K562 (cell line): ENCODE data around the gene CERCAM. TPM values are rescaled to one million over a fixed set of nuclear protein-coding genes. Genes with fewer than 3 reads are reported as not detected.

Experiments used
- ATAC-seq: fragments of 200-7000 bp; cut with Tn5 transposase; 3 replicates; pipeline ENCODE4 v1.9.1; 2020; ENCODE audit warnings: moderate library complexity
- BruUV-seq: library from RNA; stranded (reverse); fragments of 400-500 nt; replicated peaks from 2 replicates; lab custom pipeline; 2021; lab: Mats Ljungman, UMichigan
- CTCF ChIA-PET: fragments of 300-600 bp; formaldehyde crosslinking; extraction: SDS; loops from one replicate; lab custom pipeline; 2021; ENCODE audit warnings: low intra/inter-chr PET ratio; lab: Yijun Ruan, JAX
- POLR2A ChIA-PET: fragments of 300-600, 350-650 bp; sonication (Branson Sonifier 250); formaldehyde crosslinking; extraction: SDS; loops from one replicate; lab custom pipeline; 2021; ENCODE audit warnings: antibody characterized with exemption, inconsistent platforms; lab: Yijun Ruan, JAX
- DNase-seq, 4 experiments: peaks; one replicate each; pipeline versions ENCODE4 v3.0.0 to v3.0.0-alpha.2; 2011 to 2018; ENCODE audit warnings: low spot score in 3 of 4, mixed read lengths in 3 of 4; ENCODE audit errors: extremely low read depth in 1 of 4
- FAIRE-seq: peaks from 2 replicates; lab custom pipeline; 2011; peaks lifted over from hg19 to GRCh38; lab: Jason Lieb, UNC
- H2AFZ ChIP-seq: 2 replicates; pipeline ENCODE4 v1.6.0; 2011; ENCODE audit warnings: low read depth, low read length, control low read depth, inconsistent platforms
- H3K27ac ChIP-seq: fragments of 200-600 bp; 3 replicates; pipeline ENCODE4 v1.8.0; 2011; ENCODE audit warnings: low read depth, mild to moderate bottlenecking, control low read depth, inconsistent platforms, low read length, moderate library complexity, mixed read lengths; ENCODE audit errors: extremely low read depth
- H3K27me3 ChIP-seq, 2 experiments: fragments of 300-600 bp in 1 of 2; 2 replicates in 1 of 2; 3 replicates in 1 of 2; pipeline versions ENCODE4 v1.6.0 to v1.8.0; 2011; ENCODE audit warnings: inconsistent platforms in 2 of 2, low read length in 2 of 2, mild to moderate bottlenecking in 1 of 2, mixed read lengths in 1 of 2, moderate library complexity in 1 of 2; ENCODE audit not compliant: control insufficient read depth in 2 of 2, insufficient read depth in 2 of 2
- H3K36me3 ChIP-seq: fragments of 300-600 bp; 3 replicates; pipeline ENCODE4 v1.8.0; 2011; ENCODE audit warnings: mild to moderate bottlenecking, low read length, inconsistent platforms; ENCODE audit not compliant: control insufficient read depth, insufficient read depth
- H3K4me1 ChIP-seq, 2 experiments: fragments of 200-600 bp in 1 of 2; replicated peaks in 1 of 2; 2 replicates in 1 of 2; 3 replicates in 1 of 2; pipeline versions ENCODE4 v1.5.1 to v1.8.0; 2011; ENCODE audit warnings: inconsistent platforms in 2 of 2, low read length in 2 of 2, mild to moderate bottlenecking in 1 of 2, mixed read lengths in 1 of 2, moderate library complexity in 1 of 2; ENCODE audit not compliant: control insufficient read depth in 2 of 2, insufficient read depth in 2 of 2
- H3K4me2 ChIP-seq: 2 replicates; pipeline ENCODE4 v1.6.1; 2011; ENCODE audit warnings: low read length, control low read depth, inconsistent platforms, mixed read lengths; ENCODE audit not compliant: insufficient read depth
- H3K4me3 ChIP-seq: fragments of 200-600 bp; sonication (generic), shearing (Covaris generic); 2 replicates; pipeline ENCODE4 v1.5.1; 2016; ENCODE audit warnings: control low read depth, inconsistent platforms
- H3K79me2 ChIP-seq: fragments of 200-600 bp; 3 replicates; pipeline ENCODE4 v1.8.0; 2011; ENCODE audit warnings: low read length, inconsistent platforms; ENCODE audit not compliant: control insufficient read depth, insufficient read depth
- H3K9ac ChIP-seq, 2 experiments: 2 replicates each; pipeline versions ENCODE4 v1.6.0 to v1.6.1; 2011; ENCODE audit warnings: low read depth in 2 of 2, low read length in 2 of 2, control low read depth in 1 of 2, inconsistent platforms in 1 of 2, mild to moderate bottlenecking in 1 of 2, mixed read lengths in 1 of 2; ENCODE audit not compliant: insufficient read depth in 1 of 2
- H3K9me1 ChIP-seq: one replicate; pipeline ENCODE4 v1.6.0; 2011; ENCODE audit warnings: inconsistent platforms, mild to moderate bottlenecking, low read length, moderate library complexity; ENCODE audit not compliant: control insufficient read depth, insufficient read depth
- H3K9me3 ChIP-seq: replicated peaks from 2 replicates; pipeline ENCODE4 v1.5.1; 2011; ENCODE audit warnings: low read depth, low read length, inconsistent platforms; ENCODE audit not compliant: control insufficient read depth, insufficient read depth
- H4K20me1 ChIP-seq: replicated peaks from 2 replicates; pipeline ENCODE4 v1.6.1; 2011; ENCODE audit warnings: low read length, inconsistent platforms, mixed read lengths; ENCODE audit not compliant: control insufficient read depth, insufficient read depth
- ARNT ChIP-seq, 2 experiments: fragments of 450-650 bp; IDR thresholded peaks; 2 replicates each; pipeline ENCODE4 v1.6.1; 2016; ENCODE audit warnings: mild to moderate bottlenecking in 1 of 2
- BRCA1 ChIP-seq, 2 experiments: fragments of 450-650 bp in 1 of 2; sonication (generic) in 1 of 2; formaldehyde crosslinking in 1 of 2; IDR thresholded peaks; 2 replicates each; pipeline versions ENCODE4 v1.5.0 to v1.6.1; 2017 to 2020; ENCODE audit warnings: mild to moderate bottlenecking in 1 of 2, missing genetic modification reagents in 1 of 2
- CBFA2T3 ChIP-seq: fragments of 450-650 bp; IDR thresholded peaks from 2 replicates; pipeline ENCODE4 v1.6.1; 2017
- CBX8 ChIP-seq: fragments of 200-600 bp; sonication (generic); IDR thresholded peaks from 2 replicates; pipeline ENCODE4 v1.6.1; 2012; ENCODE audit warnings: borderline replicate concordance, mixed run types, low read depth, mild to moderate bottlenecking, moderate library complexity, mixed read lengths, low read length, control low read depth, inconsistent platforms; ENCODE audit not compliant: poor library complexity, severe bottlenecking; ENCODE audit errors: extremely low read depth
- EZH2 ChIP-seq: IDR thresholded peaks from 2 replicates; pipeline ENCODE4 v1.6.1; 2012; ENCODE audit warnings: low read depth, mild to moderate bottlenecking, inconsistent platforms, low read length, borderline replicate concordance
- FOSL1 ChIP-seq: fragments of 200-800 bp; sonication (Bioruptor generic); conservative IDR thresholded peaks from 2 replicates; pipeline ENCODE4 v1.6.1; 2016; ENCODE audit warnings: missing genetic modification characterization, missing compliant biosample characterization
- JUND ChIP-seq, 2 experiments: IDR thresholded peaks; 2 replicates in 1 of 2; 3 replicates in 1 of 2; pipeline ENCODE4 v1.6.1; 2011; ENCODE audit warnings: borderline replicate concordance in 2 of 2, low read depth in 2 of 2, low read length in 2 of 2, improper control_type of control experiment in 1 of 2, missing biosample characterization in 1 of 2, missing genetic modification characterization in 1 of 2, missing genetic modification reagents in 1 of 2
- KDM4B ChIP-seq, 2 experiments: fragments of 450-650 bp in 1 of 2; sonication (generic) in 1 of 2; IDR thresholded peaks; 2 replicates each; pipeline ENCODE4 v1.6.1; 2016 to 2017; ENCODE audit warnings: borderline replicate concordance in 2 of 2, antibody characterized with exemption in 1 of 2, low read depth in 1 of 2, mild to moderate bottlenecking in 1 of 2
- MAFG ChIP-seq: fragments of 450-650 bp; conservative IDR thresholded peaks from 2 replicates; pipeline ENCODE4 v1.6.1; 2016; ENCODE audit warnings: missing genetic modification characterization, missing compliant biosample characterization
- MCM5 ChIP-seq: fragments of 450-650 bp; IDR thresholded peaks from 2 replicates; pipeline ENCODE4 v1.6.1; 2016; ENCODE audit warnings: low read depth
- NFE2 ChIP-seq: IDR thresholded peaks from 2 replicates; pipeline ENCODE4 v1.6.1; 2014; ENCODE audit warnings: antibody characterized with exemption, low read depth
- PCBP2 ChIP-seq: fragments of 200-400 bp; formaldehyde crosslinking; IDR thresholded peaks from 2 replicates; pipeline ENCODE4 v1.6.1; 2018; ENCODE audit warnings: low read length, low read depth, mild to moderate bottlenecking, moderate library complexity; ENCODE audit not compliant: poor library complexity, severe bottlenecking
- PML ChIP-seq: IDR thresholded peaks from 2 replicates; pipeline ENCODE4 v1.6.1; 2012; ENCODE audit warnings: low read length, inconsistent platforms
- RCOR1 ChIP-seq, 2 experiments: IDR thresholded peaks; 2 replicates each; pipeline ENCODE4 v1.6.1; 2012; ENCODE audit warnings: low read depth in 2 of 2, low read length in 2 of 2, borderline replicate concordance in 1 of 2, improper control_type of control experiment in 1 of 2
- SUPT5H ChIP-seq: fragments of 450-650 bp; IDR thresholded peaks from 2 replicates; pipeline ENCODE4 v1.6.1; 2016
- TCF7L2 ChIP-seq: fragments of 150-350 bp; IDR thresholded peaks from 2 replicates; pipeline ENCODE4 v1.6.1; 2016; ENCODE audit warnings: low read depth, mild to moderate bottlenecking, low read length, moderate library complexity
- ZNF134 ChIP-seq: fragments of 250-450 bp; sonication (Bioruptor Pico); conservative IDR thresholded peaks from 2 replicates; pipeline ENCODE4 v1.4.0; 2020
- ZNF316 ChIP-seq: fragments of 450-650 bp; IDR thresholded peaks from 2 replicates; pipeline ENCODE4 v1.6.1; 2016
- ZNF639 ChIP-seq, 2 experiments: fragments of 200-800 bp in 1 of 2; sonication (Bioruptor generic) in 1 of 2; sonication (generic) in 1 of 2; formaldehyde crosslinking in 1 of 2; IDR thresholded peaks in 1 of 2; conservative IDR thresholded peaks in 1 of 2; 2 replicates each; pipeline versions ENCODE4 v1.5.0 to v1.6.1; 2016 to 2020; ENCODE audit warnings: missing compliant biosample characterization in 1 of 2, missing genetic modification characterization in 1 of 2, missing genetic modification reagents in 1 of 2
- WGBS: fragments of 100-300 bp; shearing (Covaris generic); methylation state at CpG from one replicate; pipeline ENCODE4 v1.1.6; 2016; ENCODE audit warnings: low coverage, mixed read lengths; ENCODE audit not compliant: insufficient coverage; ENCODE audit errors: missing lambda C conversion rate; 5-methylcytosine and 5-hydroxymethylcytosine counted together
- in situ Hi-C: fragments of 300-500 bp; cut with MboI; formaldehyde crosslinking; loops from 4 replicates; pipeline ENCODE4 v1.15.0; 2018; ENCODE audit warnings: inconsistent platforms, mixed read lengths
- intact Hi-C: fragments of 100-400 bp; cut with micrococcal nuclease; formaldehyde crosslinking; loops from 2 replicates; pipeline ENCODE4 v1.14.2; 2022
- polyA plus RNA-seq, 8 experiments: library from polyadenylated mRNA; depleted of rRNA in 4 of 8; stranded (reverse) in 5 of 8; unstranded in 3 of 8; fragments of >200 nt; fragmentation: Nextera tagmentation in 2 of 8; fragmentation: Illumina TruSeq in 1 of 8; extraction: Ambion mirVana in 2 of 8; extraction: Trizol in 1 of 8; gene quantifications; 2 replicates each; pipeline versions ENCODE4 v1.2.1 to v1.2.3, GENCODE V29; 2011 to 2014; ENCODE audit warnings: inconsistent platforms in 1 of 8, missing spikeins in 1 of 8
- total RNA-seq, 7 experiments: library from RNA; depleted of rRNA in 6 of 7; stranded (reverse); fragments of >200 nt in 6 of 7; fragmentation: Illumina TruSeq in 2 of 7; extraction: Trizol in 2 of 7; gene quantifications; 2 replicates each; pipeline versions ENCODE4 v1.2.1 to v1.2.3, GENCODE V29; 2011 to 2021; ENCODE audit warnings: low replicate concordance in 1 of 7

Gene CERCAM
- total and polyA plus RNA-seq, 9 of the 15 experiments (the other 6 are each of a cell fraction or from before 2014, with no cell fraction given), result 0.75 to 24.0 (median 18.0) TPM

GRCh38 chr9:128469070-128469469, 48.4 kb downstream of the CERCAM start:
- peak overlapping the region in 1 of 2 experiments; percentile 56; a peak in 1 of 4 replicates for H3K9ac ChIP-seq
- peaks cover 4 to 7% of the 10 kb centered on the region in 2 experiments; a peak in 4 of 5 replicates for H3K4me1 ChIP-seq
- WGBS, result 28% methylated on average over 7 of the region's 7 CpGs
- H3K9me3 ChIP-seq, result no peaks in the 10 kb centered on the region
- in situ Hi-C loops (no loop called here), intact Hi-C loops (no loop called here)
- FAIRE-seq (peak; percentile 65), DNase-seq (peak in 3 of 4 experiments; percentile 23 to 33 (median 26)), ATAC-seq (peak; percentile 41)
- no peaks in the 10 kb centered on the region for H3K27me3 ChIP-seq
- no peak overlapping the region for H3K4me3 ChIP-seq
- ChIA-PET CTCF (no interaction called here), POLR2A (interaction anchor here (0.6 to 1.8 kb wide), 8 partner anchors 9 to 781 kb away, joined by 3 to 9 read pairs (median 3); no protein-coding TSS in a partner anchor)
- TSS peak; percentile 25 for BruUV-seq
- peaks cover 4% of the 10 kb centered on the region for H3K9me1 ChIP-seq
- no peaks in the 10 kb centered on the region for H3K79me2 ChIP-seq
- peaks cover 63% of the 10 kb centered on the region for H3K36me3 ChIP-seq
- H3K4me2 ChIP-seq, result no peak overlapping the region
- H2AFZ ChIP-seq, result no peak overlapping the region
- H4K20me1 ChIP-seq, result no peaks in the 10 kb centered on the region; the same call in 1 of the 2 replicates
- H3K27ac ChIP-seq, result no peak overlapping the region
- TF ChIP-seq MAFG (peak; percentile 34; the same call in 1 of the 2 replicates), TCF7L2 (no peak), SUPT5H (no peak), KDM4B (IDR thresholded peaks at IDR 0.05; ENCODE audit: borderline replicate concordance in 2 of 2, low read depth in 1 of 2) (no peak), FOSL1 (tag) (peak; percentile 79), ZNF639 (CRISPR knock-in tag; conservative IDR thresholded peaks at IDR 0.05 in 1 of 2, IDR thresholded peaks at IDR 0.05 in 1 of 2) (peak in 1 of 2 experiments; percentile 38; a peak in 1 of 4 replicates), ARNT (IDR thresholded peaks at IDR 0.05) (no peak), CBX8 (no peak), PCBP2 (no peak), ZNF316 (peak; percentile 65), EZH2 (no peak), CBFA2T3 (0 out of 2 replicates have a peak, but pooled peaks have one; percentile 17), MCM5 (no peak), NFE2 (peak; percentile 44; the same call in 1 of the 2 replicates), RCOR1 (IDR thresholded peaks at IDR 0.05; ENCODE audit: borderline replicate concordance in 1 of 2, low read depth in 2 of 2, low read length in 2 of 2) (peak in 1 of 2 experiments; percentile 37; a peak in 1 of 4 replicates), PML (no peak), BRCA1 (IDR thresholded peaks at IDR 0.05) (no peak), BRCA1 (CRISPR knock-in tag; IDR thresholded peaks at IDR 0.05) (no peak), JUND (IDR thresholded peaks at IDR 0.05; ENCODE audit: borderline replicate concordance, low read depth, low read length) (peak; percentile 29; the same call in 1 of the 2 replicates), JUND (tag; IDR thresholded peaks at IDR 0.05; ENCODE audit: borderline replicate concordance, low read depth, low read length) (no peak; the same call in 2 of the 3 replicates), ZNF134 (no peak)
